K562 (cell line): ENCODE results near the gene GNRHR. TPM values are rescaled to one million over a fixed set of nuclear protein-coding genes. Genes with fewer than 3 reads are reported as not detected.

Experiments used
- CHCHD3 ChIP-seq: fragments of 250-450 bp; sonication (Bioruptor Pico); IDR thresholded peaks from 2 replicates; pipeline ENCODE4 v2.1.2; 2022; ENCODE audit warnings: mild to moderate bottlenecking
- FOXK1 ChIP-seq: sonication (generic); formaldehyde crosslinking; IDR thresholded peaks from 2 replicates; pipeline ENCODE4 v1.8.0; 2022; ENCODE audit warnings: missing genetic modification reagents, mild to moderate bottlenecking, borderline replicate concordance
- HOXB6 ChIP-seq: fragments of 250-450 bp; sonication (Bioruptor Pico); IDR thresholded peaks from 2 replicates; pipeline ENCODE4 v1.5.1; 2022; ENCODE audit warnings: mild to moderate bottlenecking, borderline replicate concordance
- MAFK ChIP-seq: IDR thresholded peaks from 2 replicates; pipeline ENCODE4 v1.6.1; 2011; ENCODE audit warnings: low read length, improper control_type of control experiment
- MCM3 ChIP-seq: fragments of 450-650 bp; IDR thresholded peaks from 2 replicates; pipeline ENCODE4 v1.6.1; 2016
- MCM7 ChIP-seq, 2 experiments: fragments of 450-650 bp; IDR thresholded peaks; 2 replicates each; pipeline ENCODE4 v1.6.1; 2016 to 2018
- MED1 ChIP-seq: sonication (generic); formaldehyde crosslinking; IDR thresholded peaks from 2 replicates; pipeline ENCODE4 v1.8.1; 2023; ENCODE audit warnings: missing genetic modification reagents, borderline replicate concordance
- MTA2 ChIP-seq: fragments of 450-650 bp; IDR thresholded peaks from 2 replicates; pipeline ENCODE4 v1.6.1; 2016; ENCODE audit warnings: low read depth
- SNRNP70 ChIP-seq: fragments of 200-400 bp; formaldehyde crosslinking; optimal IDR thresholded peaks from 2 replicates; pipeline ENCODE3; 2017; ENCODE audit warnings: low read depth, low read length
- TCF3 ChIP-seq: sonication (generic); formaldehyde crosslinking; IDR thresholded peaks from 2 replicates; pipeline ENCODE4 v1.4.0; 2020; ENCODE audit warnings: mild to moderate bottlenecking, missing genetic modification reagents
- ZC3H11A ChIP-seq: IDR thresholded peaks from 2 replicates; pipeline ENCODE4 v1.6.1; 2012; ENCODE audit warnings: low read depth, low read length, improper control_type of control experiment
- ZNF124 ChIP-seq: sonication (generic); formaldehyde crosslinking; IDR thresholded peaks from 2 replicates; pipeline ENCODE4 v1.8.1; 2022; ENCODE audit warnings: missing genetic modification reagents
- ZNF23 ChIP-seq: fragments of 250-450 bp; sonication (Bioruptor Pico); IDR thresholded peaks from 2 replicates; pipeline ENCODE4 v1.4.0; 2020; ENCODE audit warnings: mild to moderate bottlenecking
- ZNF239 ChIP-seq: fragments of 250-450 bp; sonication (Bioruptor Pico); IDR thresholded peaks from 2 replicates; pipeline ENCODE4 v1.4.0; 2020; ENCODE audit warnings: mild to moderate bottlenecking
- polyA plus RNA-seq, 8 experiments: library from polyadenylated mRNA; depleted of rRNA in 4 of 8; stranded (reverse) in 5 of 8; unstranded in 3 of 8; fragments of >200 nt; fragmentation: Nextera tagmentation in 2 of 8; fragmentation: Illumina TruSeq in 1 of 8; extraction: Ambion mirVana in 2 of 8; extraction: Trizol in 1 of 8; gene quantifications; 2 replicates each; pipeline versions ENCODE4 v1.2.1 to v1.2.3, GENCODE V29; 2011 to 2014; ENCODE audit warnings: inconsistent platforms in 1 of 8, missing spikeins in 1 of 8
- total RNA-seq, 7 experiments: library from RNA; depleted of rRNA in 6 of 7; stranded (reverse); fragments of >200 nt in 6 of 7; fragmentation: Illumina TruSeq in 2 of 7; extraction: Trizol in 2 of 7; gene quantifications; 2 replicates each; pipeline versions ENCODE4 v1.2.1 to v1.2.3, GENCODE V29; 2011 to 2021; ENCODE audit warnings: low replicate concordance in 1 of 7
- TF ChIP-seq, protein P1 (sequence below): fragments of 250-450 bp; sonication (Bioruptor Pico); IDR thresholded peaks from 2 replicates; pipeline ENCODE4 v1.8.0; 2021; ENCODE audit warnings: moderate library complexity, mild to moderate bottlenecking, inconsistent platforms
- TF ChIP-seq, protein P2 (sequence below): fragments of 250-450 bp; sonication (Bioruptor Pico); IDR thresholded peaks from 2 replicates; pipeline ENCODE4 v1.8.0; 2021; ENCODE audit warnings: moderate library complexity, mild to moderate bottlenecking, inconsistent platforms
- TF ChIP-seq, protein P3 (sequence below): fragments of 250-450 bp; sonication (Bioruptor Pico); IDR thresholded peaks from 2 replicates; pipeline ENCODE4 v1.5.0; 2020; ENCODE audit warnings: mild to moderate bottlenecking
- TF ChIP-seq, protein P4 (sequence below), 2 experiments: IDR thresholded peaks; 2 replicates each; pipeline ENCODE4 v1.6.1; 2012; ENCODE audit warnings: improper control_type of control experiment in 2 of 2, low read depth in 2 of 2, low read length in 2 of 2, borderline replicate concordance in 1 of 2
- TF ChIP-seq, protein P5 (sequence below): fragments of 250-450 bp; sonication (Bioruptor Pico); IDR thresholded peaks from 2 replicates; pipeline ENCODE4 v1.8.0; 2022; ENCODE audit warnings: inconsistent platforms, mild to moderate bottlenecking, moderate library complexity, borderline replicate concordance
- TF ChIP-seq, protein P6 (sequence below): IDR thresholded peaks from 2 replicates; pipeline ENCODE4 v1.6.1; 2014; ENCODE audit warnings: antibody characterized with exemption
- TF ChIP-seq, protein P7 (sequence below), 2 experiments: fragments of 450-650 bp in 1 of 2; sonication (generic) in 1 of 2; formaldehyde crosslinking; conservative IDR thresholded peaks; 2 replicates each; pipeline versions ENCODE4 v1.4.0 to v1.8.1; 2020 to 2022; ENCODE audit warnings: mild to moderate bottlenecking in 1 of 2, missing genetic modification reagents in 1 of 2

The GNRHR gene
- total and polyA plus RNA-seq, 9 of the 15 experiments (the other 6 are each of a cell fraction or from before 2014, with no cell fraction given), result 0.06 to 0.13 TPM; not detected in 7

DNA sequence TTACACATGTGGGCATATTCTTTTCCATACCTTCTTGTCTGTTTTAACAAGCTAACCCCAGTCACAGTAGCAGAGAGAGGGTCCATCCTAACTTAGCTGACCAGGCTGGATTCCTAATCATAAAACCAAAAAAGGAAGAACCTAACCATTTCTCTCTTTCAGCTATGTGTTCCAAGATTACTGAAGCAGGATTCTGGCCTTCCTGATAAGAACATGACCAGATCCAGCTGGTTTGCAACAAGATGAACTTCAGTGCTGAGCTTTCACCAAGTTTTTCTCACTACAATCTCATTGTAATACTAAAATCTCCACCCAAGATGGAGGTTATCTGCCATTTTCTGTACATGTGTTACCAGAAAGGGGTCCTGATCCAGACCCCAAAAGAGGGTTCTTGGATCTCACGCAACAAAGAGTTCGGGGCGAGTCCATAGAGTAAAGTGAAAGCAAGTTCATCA is 32.8 kb downstream of the GNRHR start (continued):
- TF ChIP-seq ZNF124, result no peak
- TF ChIP-seq, protein P1, sequence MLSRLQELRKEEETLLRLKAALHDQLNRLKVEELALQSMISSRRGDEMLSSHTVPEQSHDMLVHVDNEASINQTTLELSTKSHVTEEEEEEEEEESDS, result no peak
- TF ChIP-seq ZNF239 (CRISPR knock-in tag), result no peak
- no peak for TF ChIP-seq ZC3H11A
- TF ChIP-seq HOXB6, result no peak
- TF ChIP-seq FOXK1 (CRISPR knock-in tag), result no peak
- TF ChIP-seq, protein P2, sequence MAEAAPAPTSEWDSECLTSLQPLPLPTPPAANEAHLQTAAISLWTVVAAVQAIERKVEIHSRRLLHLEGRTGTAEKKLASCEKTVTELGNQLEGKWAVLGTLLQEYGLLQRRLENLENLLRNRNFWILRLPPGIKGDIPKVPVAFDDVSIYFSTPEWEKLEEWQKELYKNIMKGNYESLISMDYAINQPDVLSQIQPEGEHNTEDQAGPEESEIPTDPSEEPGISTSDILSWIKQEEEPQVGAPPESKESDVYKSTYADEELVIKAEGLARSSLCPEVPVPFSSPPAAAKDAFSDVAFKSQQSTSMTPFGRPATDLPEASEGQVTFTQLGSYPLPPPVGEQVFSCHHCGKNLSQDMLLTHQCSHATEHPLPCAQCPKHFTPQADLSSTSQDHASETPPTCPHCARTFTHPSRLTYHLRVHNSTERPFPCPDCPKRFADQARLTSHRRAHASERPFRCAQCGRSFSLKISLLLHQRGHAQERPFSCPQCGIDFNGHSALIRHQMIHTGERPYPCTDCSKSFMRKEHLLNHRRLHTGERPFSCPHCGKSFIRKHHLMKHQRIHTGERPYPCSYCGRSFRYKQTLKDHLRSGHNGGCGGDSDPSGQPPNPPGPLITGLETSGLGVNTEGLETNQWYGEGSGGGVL (CRISPR knock-in tag), result no peak
- TF ChIP-seq, protein P3, sequence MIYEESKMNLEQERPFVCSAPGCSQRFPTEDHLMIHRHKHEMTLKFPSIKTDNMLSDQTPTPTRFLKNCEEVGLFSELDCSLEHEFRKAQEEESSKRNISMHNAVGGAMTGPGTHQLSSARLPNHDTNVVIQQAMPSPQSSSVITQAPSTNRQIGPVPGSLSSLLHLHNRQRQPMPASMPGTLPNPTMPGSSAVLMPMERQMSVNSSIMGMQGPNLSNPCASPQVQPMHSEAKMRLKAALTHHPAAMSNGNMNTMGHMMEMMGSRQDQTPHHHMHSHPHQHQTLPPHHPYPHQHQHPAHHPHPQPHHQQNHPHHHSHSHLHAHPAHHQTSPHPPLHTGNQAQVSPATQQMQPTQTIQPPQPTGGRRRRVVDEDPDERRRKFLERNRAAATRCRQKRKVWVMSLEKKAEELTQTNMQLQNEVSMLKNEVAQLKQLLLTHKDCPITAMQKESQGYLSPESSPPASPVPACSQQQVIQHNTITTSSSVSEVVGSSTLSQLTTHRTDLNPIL (CRISPR knock-in tag), result no peak
- no peak for TF ChIP-seq MAFK
- no peak for TF ChIP-seq SNRNP70
- no peak for TF ChIP-seq CHCHD3 (CRISPR knock-in tag)
- TF ChIP-seq, protein P4, sequence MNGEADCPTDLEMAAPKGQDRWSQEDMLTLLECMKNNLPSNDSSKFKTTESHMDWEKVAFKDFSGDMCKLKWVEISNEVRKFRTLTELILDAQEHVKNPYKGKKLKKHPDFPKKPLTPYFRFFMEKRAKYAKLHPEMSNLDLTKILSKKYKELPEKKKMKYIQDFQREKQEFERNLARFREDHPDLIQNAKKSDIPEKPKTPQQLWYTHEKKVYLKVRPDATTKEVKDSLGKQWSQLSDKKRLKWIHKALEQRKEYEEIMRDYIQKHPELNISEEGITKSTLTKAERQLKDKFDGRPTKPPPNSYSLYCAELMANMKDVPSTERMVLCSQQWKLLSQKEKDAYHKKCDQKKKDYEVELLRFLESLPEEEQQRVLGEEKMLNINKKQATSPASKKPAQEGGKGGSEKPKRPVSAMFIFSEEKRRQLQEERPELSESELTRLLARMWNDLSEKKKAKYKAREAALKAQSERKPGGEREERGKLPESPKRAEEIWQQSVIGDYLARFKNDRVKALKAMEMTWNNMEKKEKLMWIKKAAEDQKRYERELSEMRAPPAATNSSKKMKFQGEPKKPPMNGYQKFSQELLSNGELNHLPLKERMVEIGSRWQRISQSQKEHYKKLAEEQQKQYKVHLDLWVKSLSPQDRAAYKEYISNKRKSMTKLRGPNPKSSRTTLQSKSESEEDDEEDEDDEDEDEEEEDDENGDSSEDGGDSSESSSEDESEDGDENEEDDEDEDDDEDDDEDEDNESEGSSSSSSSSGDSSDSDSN (IDR thresholded peaks at IDR 0.05; ENCODE audit: borderline replicate concordance in 1 of 2, low read depth in 2 of 2, low read length in 2 of 2), result no peak
- TF ChIP-seq ZNF23 (CRISPR knock-in tag), result no peak
- no peak for TF ChIP-seq MCM3
- TF ChIP-seq, protein P5, sequence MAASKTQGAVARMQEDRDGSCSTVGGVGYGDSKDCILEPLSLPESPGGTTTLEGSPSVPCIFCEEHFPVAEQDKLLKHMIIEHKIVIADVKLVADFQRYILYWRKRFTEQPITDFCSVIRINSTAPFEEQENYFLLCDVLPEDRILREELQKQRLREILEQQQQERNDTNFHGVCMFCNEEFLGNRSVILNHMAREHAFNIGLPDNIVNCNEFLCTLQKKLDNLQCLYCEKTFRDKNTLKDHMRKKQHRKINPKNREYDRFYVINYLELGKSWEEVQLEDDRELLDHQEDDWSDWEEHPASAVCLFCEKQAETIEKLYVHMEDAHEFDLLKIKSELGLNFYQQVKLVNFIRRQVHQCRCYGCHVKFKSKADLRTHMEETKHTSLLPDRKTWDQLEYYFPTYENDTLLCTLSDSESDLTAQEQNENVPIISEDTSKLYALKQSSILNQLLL (CRISPR knock-in tag), result no peak
- no peak for TF ChIP-seq MCM7 (IDR thresholded peaks at IDR 0.05)
- peak; percentile 55; the same call in 1 of the 2 replicates for TF ChIP-seq MTA2
- TF ChIP-seq, protein P6, sequence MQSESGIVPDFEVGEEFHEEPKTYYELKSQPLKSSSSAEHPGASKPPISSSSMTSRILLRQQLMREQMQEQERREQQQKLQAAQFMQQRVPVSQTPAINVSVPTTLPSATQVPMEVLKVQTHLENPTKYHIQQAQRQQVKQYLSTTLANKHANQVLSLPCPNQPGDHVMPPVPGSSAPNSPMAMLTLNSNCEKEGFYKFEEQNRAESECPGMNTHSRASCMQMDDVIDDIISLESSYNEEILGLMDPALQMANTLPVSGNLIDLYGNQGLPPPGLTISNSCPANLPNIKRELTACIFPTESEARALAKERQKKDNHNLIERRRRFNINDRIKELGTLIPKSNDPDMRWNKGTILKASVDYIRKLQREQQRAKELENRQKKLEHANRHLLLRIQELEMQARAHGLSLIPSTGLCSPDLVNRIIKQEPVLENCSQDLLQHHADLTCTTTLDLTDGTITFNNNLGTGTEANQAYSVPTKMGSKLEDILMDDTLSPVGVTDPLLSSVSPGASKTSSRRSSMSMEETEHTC, result no peak
- TF ChIP-seq TCF3 (CRISPR knock-in tag), result peak; percentile 81
- TF ChIP-seq, protein P7, sequence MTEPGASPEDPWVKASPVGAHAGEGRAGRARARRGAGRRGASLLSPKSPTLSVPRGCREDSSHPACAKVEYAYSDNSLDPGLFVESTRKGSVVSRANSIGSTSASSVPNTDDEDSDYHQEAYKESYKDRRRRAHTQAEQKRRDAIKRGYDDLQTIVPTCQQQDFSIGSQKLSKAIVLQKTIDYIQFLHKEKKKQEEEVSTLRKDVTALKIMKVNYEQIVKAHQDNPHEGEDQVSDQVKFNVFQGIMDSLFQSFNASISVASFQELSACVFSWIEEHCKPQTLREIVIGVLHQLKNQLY (CRISPR knock-in tag; conservative IDR thresholded peaks at IDR 0.05), result no peak
- TF ChIP-seq MED1, result no peak
